Astrocyte of the spinal cord (primary cell): ENCODE results near the gene MNAT1.
A peak's percentile ranks its signal among the peaks of the same experiment; 100 is the strongest.
"Not testable (repeated sequence)": the region's sequence is repeated elsewhere in the genome, so short reads cannot be mapped to it uniquely, and the experiment has no call there.

Experiments used
- DNase-seq: peaks from one replicate; pipeline ENCODE4 v3.0.0; 2011; ENCODE audit warnings: low read depth, low spot score
- H3K4me3 ChIP-seq: 2 replicates; pipeline ENCODE4 v1.5.1; 2011; ENCODE audit warnings: low read depth, mild to moderate bottlenecking, low read length, moderate library complexity
- in situ Hi-C: cut with HindIII; loops from 2 replicates; pipeline ENCODE4 v1.10.0; 2017; ENCODE audit warnings: low sequenced_read_pairs
- TF ChIP-seq, protein P1 (sequence below): IDR thresholded peaks from 2 replicates; pipeline ENCODE4 v1.5.1; 2012; ENCODE audit warnings: low read depth, mild to moderate bottlenecking, low read length, inconsistent platforms

The MNAT1 gene

GRCh38 chr14:60845523-60845922 lies 111.0 kb downstream of the MNAT1 start:
- DNase-seq = no peak
- in situ Hi-C loops = no loop called here
- TF ChIP-seq, protein P1, sequence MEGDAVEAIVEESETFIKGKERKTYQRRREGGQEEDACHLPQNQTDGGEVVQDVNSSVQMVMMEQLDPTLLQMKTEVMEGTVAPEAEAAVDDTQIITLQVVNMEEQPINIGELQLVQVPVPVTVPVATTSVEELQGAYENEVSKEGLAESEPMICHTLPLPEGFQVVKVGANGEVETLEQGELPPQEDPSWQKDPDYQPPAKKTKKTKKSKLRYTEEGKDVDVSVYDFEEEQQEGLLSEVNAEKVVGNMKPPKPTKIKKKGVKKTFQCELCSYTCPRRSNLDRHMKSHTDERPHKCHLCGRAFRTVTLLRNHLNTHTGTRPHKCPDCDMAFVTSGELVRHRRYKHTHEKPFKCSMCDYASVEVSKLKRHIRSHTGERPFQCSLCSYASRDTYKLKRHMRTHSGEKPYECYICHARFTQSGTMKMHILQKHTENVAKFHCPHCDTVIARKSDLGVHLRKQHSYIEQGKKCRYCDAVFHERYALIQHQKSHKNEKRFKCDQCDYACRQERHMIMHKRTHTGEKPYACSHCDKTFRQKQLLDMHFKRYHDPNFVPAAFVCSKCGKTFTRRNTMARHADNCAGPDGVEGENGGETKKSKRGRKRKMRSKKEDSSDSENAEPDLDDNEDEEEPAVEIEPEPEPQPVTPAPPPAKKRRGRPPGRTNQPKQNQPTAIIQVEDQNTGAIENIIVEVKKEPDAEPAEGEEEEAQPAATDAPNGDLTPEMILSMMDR = no peak
- H3K4me3 ChIP-seq = no peak overlapping the region

GRCh38 chr14:60848066-60848465 lies 113.5 kb downstream of the MNAT1 start:
- no peak for DNase-seq
- TF ChIP-seq, protein P1 = no peak
- no peak overlapping the region for H3K4me3 ChIP-seq
- in situ Hi-C loops = no loop called here

- DNase-seq, in situ Hi-C loops, H3K4me3 ChIP-seq: not testable (repeated sequence)
Measured at GRCh38 chr14:60851692-60852091, 117.1 kb downstream of the MNAT1 start.

GRCh38 chr14:60856111-60856510 lies 121.5 kb downstream of the MNAT1 start:
- TF ChIP-seq, protein P1 = no peak

GRCh38 chr14:60859525-60859924 lies 125.0 kb downstream of the MNAT1 start:
- in situ Hi-C loops = no loop called here
- TF ChIP-seq, protein P1 = no peak
- no peak for DNase-seq
- no peak overlapping the region for H3K4me3 ChIP-seq

More at GRCh38 chr14:60856111-60856510, 121.5 kb downstream of the MNAT1 start:
- DNase-seq = no peak
- no peak overlapping the region for H3K4me3 ChIP-seq
- in situ Hi-C loops = no loop called here

- no peak overlapping the region for H3K4me3 ChIP-seq
- no peak for DNase-seq
- TF ChIP-seq, protein P1 = no peak
- in situ Hi-C loops = no loop called here
Measured at GRCh38 chr14:60861545-60862140, 127.1 kb downstream of the MNAT1 start.

DNA sequence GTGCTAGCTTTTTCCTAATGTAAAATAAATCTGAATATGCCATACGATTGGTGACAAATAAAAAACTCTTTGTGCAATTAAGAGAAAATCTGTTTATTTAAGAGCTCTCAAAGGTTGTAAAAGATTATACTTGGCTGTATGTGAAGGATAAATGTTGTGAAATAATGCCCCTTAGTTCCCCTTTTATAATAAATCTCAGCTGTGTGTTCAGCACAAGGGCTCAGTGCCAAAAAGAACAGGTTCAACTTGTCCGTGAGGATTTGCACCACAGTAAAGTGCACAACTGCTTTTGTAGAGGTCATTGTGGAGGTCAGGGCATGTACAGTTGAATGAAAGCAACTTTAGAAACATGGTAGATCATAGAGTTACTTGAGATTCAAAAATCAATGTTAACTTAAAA lies 127.7 kb downstream of the MNAT1 start:
- TF ChIP-seq, protein P1 = no peak
- H3K4me3 ChIP-seq = no peak overlapping the region
- in situ Hi-C loops = no loop called here
- peak; percentile 29 for DNase-seq
